ENCODE data around the gene RAD17.
A peak's percentile ranks its signal among the peaks of the same experiment; 100 is the strongest.
"Not testable (repeated sequence)": the region's sequence is repeated elsewhere in the genome, so short reads cannot be mapped to it uniquely, and the experiment has no call there.

RAD17 gene, protein sequence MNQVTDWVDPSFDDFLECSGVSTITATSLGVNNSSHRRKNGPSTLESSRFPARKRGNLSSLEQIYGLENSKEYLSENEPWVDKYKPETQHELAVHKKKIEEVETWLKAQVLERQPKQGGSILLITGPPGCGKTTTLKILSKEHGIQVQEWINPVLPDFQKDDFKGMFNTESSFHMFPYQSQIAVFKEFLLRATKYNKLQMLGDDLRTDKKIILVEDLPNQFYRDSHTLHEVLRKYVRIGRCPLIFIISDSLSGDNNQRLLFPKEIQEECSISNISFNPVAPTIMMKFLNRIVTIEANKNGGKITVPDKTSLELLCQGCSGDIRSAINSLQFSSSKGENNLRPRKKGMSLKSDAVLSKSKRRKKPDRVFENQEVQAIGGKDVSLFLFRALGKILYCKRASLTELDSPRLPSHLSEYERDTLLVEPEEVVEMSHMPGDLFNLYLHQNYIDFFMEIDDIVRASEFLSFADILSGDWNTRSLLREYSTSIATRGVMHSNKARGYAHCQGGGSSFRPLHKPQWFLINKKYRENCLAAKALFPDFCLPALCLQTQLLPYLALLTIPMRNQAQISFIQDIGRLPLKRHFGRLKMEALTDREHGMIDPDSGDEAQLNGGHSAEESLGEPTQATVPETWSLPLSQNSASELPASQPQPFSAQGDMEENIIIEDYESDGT

DNA sequence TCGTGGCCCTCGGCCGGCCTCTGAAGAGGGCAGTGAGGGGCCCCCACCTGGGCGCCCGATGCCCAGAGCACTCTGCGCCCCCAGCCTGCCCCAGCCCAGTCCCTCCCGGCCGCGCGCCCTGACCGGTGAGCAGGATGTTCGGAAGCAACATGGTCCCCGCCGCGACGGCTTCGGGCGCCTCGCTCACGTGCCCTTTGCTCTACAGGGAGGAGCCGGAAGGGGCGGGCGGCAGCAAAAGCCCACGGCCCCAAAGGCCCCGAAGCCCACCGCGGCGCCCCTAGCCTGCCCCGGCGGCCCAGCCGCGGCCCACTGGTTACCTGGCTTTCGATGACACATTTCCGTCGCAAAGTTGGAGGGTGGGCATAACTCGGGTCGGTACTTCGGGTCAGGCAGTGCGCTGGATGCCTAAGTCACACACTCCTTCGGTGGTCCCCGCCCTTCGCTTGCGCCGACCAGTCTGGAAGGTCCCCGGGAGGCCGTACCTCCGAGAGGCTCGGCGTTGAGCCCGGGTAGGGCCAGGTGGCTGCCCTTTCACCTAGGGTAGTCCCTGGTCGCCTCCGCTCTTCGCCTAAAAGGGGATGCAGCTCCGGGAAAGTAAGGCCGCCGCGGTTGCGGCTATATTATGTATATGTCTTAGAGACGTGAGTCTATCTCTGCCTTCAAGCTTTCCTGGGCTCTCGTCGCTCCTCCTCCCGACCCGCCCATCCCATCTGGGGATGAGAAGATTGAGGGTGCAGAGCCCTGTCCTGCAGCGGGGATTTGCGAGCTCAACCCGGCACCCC is at the start of gene RAD17, which contains the start of the genes AK6 and TAF9:
Gene RAD17, plus strand, starts transcription at position 479 of the 782 bp plus-strand sequence. CDS start 2,391 bp downstream, outside the sequence.
Gene AK6, minus strand, starts transcription at position 181 of the 782 bp plus-strand sequence. Its CDS starts 30 bp downstream, at position 151.
Gene TAF9, minus strand, starts transcription at position 181 of the 782 bp plus-strand sequence. CDS start 3,783 bp downstream, outside the sequence.
- DNase-seq, result peak; percentile 65 to 99 (median 92)

DNA sequence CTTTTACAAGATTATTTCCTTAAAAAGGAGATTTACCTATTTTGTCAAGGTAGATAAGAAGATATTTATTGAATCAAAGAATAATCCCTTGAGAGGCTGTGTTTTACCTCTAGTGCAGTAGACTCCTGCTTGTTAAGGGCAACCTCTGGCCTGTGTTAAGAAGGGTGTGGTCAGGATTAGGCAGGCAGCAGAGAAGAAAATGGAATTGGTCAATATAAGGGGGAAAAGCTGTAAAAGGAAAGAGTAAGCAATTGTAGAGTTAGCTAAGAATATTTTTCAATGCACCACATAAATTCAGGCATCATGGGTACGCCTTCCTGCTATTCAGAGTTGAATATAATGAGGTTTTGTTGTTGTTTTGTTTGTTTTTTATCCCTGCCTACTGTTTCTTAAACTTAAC is 43.3 kb upstream of the RAD17 start:
- DNase-seq, result no peak

- DNase-seq, result no peak
Observed at GRCh38 chr5:69329905-69330489, 39.6 kb upstream of the RAD17 start.

DNA sequence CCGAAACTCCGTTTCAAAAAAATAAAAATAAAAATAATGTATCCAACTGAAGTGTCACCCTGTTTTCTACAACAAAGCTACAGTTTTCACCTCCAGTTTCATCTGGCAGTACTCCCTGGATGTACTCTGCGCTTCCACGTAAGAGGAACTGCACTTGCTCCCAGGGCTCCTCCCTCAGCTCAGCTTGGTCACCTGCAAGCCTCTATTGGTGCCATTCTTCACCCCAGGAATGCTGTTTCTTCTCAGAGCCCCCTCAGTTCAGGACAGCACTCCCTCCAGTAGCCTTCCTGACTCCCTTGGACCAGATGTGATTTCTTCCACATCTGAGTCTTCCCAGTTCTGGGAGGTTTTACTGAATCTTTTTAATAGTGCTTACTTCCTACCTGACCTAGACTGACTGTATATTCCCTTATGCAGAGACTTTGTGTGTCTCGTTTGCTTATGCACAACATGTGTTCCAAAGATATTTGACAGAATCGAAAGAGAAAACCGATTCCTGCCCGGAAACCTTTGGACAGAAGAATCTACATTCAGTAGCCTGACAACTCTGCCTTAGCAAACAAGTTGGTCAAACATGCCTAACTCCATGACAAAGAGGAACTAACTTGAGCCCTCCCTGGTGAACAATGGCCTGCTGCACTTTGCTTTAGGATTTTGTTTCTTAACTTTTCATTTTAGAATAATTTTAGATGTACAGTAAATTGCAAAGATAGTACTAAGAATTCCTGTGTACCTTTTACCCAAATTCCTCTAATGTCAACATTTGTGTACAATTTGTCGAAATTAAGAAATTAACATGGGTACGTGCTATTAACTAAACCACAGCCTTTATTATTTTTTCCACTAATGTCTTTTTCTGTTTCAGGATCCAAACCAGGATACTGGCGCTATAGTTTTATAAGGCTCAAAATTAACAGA is 37.8 kb upstream of the RAD17 start:
- DNase-seq, result peak in 1 of 56 donors; percentile 1

GRCh38 chr5:69333668-69334315 is 35.8 kb upstream of the RAD17 start:
- peak in 1 of 56 donors; percentile 5 for DNase-seq

GRCh38 chr5:69334793-69335268 is 34.8 kb upstream of the RAD17 start:
- DNase-seq, result peak in 54 of 56 donors; percentile 9 to 86 (median 59)

- no peak for DNase-seq
Observed at GRCh38 chr5:69335341-69335935, 34.2 kb upstream of the RAD17 start.

DNA sequence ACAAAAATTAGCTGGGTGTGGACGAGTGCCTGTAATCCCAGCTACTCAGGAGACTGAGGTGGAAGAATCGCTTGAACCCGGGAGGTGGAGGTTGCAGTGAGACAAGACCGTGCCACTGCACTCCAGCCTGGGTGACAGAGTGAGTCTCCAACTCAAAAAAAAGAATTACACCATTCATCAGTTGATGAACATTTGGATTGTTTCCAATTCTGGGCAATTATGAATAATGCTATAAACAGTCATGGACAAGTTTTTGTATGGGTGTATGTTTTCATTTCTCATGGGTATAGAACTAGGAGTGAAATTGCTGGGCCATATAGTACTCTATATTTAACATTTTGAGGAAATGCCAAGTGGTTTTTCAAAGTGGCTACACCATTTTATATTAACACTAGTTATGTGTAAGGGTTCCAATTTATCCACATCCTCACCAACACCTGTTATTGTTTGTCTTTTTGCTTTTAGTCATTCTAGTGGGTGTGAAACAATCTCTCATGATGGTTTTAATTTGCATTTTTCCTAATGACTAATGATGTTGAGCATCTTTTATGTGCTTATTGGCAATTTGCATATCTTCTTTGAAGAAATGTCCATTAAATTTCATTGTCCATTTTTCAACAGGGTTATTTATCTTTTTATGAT is 28.0 kb upstream of the RAD17 start:
- DNase-seq, result no peak

DNA sequence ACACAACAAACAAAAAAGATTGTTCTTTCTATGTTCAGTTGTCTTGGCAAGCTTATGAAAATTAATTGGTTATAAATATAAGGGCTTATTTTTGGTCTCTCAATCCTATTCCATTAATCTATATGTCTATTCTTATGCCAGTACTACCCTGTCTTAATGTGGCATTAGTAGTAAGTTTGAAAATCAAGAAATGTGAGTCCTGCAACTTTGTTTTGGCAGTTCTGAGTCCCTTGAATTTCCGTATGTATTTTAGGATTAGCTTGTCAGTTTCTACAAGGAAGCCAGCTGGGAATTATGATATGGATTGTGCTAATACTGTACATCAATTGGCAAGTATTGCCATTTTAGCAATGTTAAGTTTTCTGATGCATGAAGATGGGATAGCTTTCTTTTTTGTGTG is 26.5 kb upstream of the RAD17 start:
- DNase-seq, result no peak

- no peak for DNase-seq
Observed at GRCh38 chr5:69350664-69351063, 19.0 kb upstream of the RAD17 start.

- DNase-seq, result no peak
Observed at GRCh38 chr5:69359699-69360098, 9.9 kb upstream of the RAD17 start.

- DNase-seq, result no peak
Observed at GRCh38 chr5:69360442-69360841, 9.2 kb upstream of the RAD17 start.

GRCh38 chr5:69364414-69364813 is 5.2 kb upstream of the RAD17 start:
- DNase-seq, result no peak

DNA sequence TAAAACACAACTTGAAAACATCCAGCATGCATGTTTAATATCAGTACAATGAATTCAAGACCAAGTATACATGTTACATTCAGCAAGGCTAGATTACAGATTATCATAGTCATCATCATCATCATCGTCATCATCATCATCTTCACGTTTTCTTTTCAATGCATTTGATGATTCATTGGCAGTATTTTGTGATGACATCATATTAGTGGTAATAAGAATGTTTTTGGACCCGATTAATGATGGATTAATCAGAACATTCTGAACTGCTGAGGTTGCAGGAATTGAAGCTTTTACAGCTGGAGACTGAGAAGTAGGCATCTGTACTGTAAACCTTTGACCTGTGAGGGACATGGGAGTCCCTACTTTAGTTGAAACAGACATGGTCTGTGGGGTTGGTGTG is 4.8 kb upstream of the RAD17 start:
- DNase-seq, result no peak

- DNase-seq, result no peak
Observed at GRCh38 chr5:69367697-69368279, 1.8 kb upstream of the RAD17 start.

GRCh38 chr5:69368458-69369339 is 919 bp upstream of the RAD17 start:
- DNase-seq, result peak in 1 of 56 donors; percentile 51

- not testable (repeated sequence) for DNase-seq
Observed at GRCh38 chr5:69370335-69370734, 717 bp downstream of the RAD17 start.

Measured in amygdala (tissue), 56 donors.